Upper lobe of right lung (tissue), 1 donor: ENCODE measurements around the gene CAMKMT. TPM values are rescaled to one million over a fixed set of nuclear protein-coding genes. Genes with fewer than 3 reads are reported as not detected.

ENCODE experiments used
- ATAC-seq: fragments of 200-7000 bp; cut with Tn5 transposase; one replicate; pipeline ENCODE4 v1.9.1; 2020; ENCODE audit warnings: mild to moderate bottlenecking, moderate library complexity
- DNase-seq: peaks from one replicate; pipeline ENCODE4 v3.0.0-alpha.2; 2020
- H3K27ac ChIP-seq: fragments of 200-600 bp; one replicate; pipeline ENCODE4 v1.8.0; 2022
- H3K27me3 ChIP-seq: fragments of 200-600 bp; one replicate; pipeline ENCODE4 v1.8.0; 2022; ENCODE audit warnings: mild to moderate bottlenecking
- H3K36me3 ChIP-seq: fragments of 200-600 bp; one replicate; pipeline ENCODE4 v1.8.0; 2022
- H3K4me1 ChIP-seq: fragments of 200-600 bp; one replicate; pipeline ENCODE4 v1.8.0; 2022
- H3K4me3 ChIP-seq: fragments of 200-600 bp; one replicate; pipeline ENCODE4 v1.8.0; 2022; ENCODE audit warnings: mild to moderate bottlenecking
- H3K9me3 ChIP-seq: fragments of 200-600 bp; one replicate; pipeline ENCODE4 v1.8.0; 2022
- intact Hi-C: fragments of 100-400 bp; cut with DNase I; formaldehyde crosslinking; loops from one replicate; pipeline ENCODE4 v1.11.0; 2022
- total RNA-seq: library from RNA; stranded (reverse); fragmentation: NEBNext Ultra II Directional; extraction: Animal tissue kit (Norgen Biotek cat#: 25700); gene quantifications from one replicate; pipeline ENCODE4 v1.2.1, GENCODE V29; 2021
- TF ChIP-seq, protein P1 (sequence below): fragments of 200-600 bp; IDR thresholded peaks from one replicate; pipeline ENCODE4 v1.8.0; 2022; ENCODE audit warnings: antibody characterized with exemption
- donor health status: DM: no; HTN: yes; CAD: no; lungs with severe emphysema.

CAMKMT gene
- total RNA-seq, 1 donor from 2014 or later, result 10.5 TPM

DNA sequence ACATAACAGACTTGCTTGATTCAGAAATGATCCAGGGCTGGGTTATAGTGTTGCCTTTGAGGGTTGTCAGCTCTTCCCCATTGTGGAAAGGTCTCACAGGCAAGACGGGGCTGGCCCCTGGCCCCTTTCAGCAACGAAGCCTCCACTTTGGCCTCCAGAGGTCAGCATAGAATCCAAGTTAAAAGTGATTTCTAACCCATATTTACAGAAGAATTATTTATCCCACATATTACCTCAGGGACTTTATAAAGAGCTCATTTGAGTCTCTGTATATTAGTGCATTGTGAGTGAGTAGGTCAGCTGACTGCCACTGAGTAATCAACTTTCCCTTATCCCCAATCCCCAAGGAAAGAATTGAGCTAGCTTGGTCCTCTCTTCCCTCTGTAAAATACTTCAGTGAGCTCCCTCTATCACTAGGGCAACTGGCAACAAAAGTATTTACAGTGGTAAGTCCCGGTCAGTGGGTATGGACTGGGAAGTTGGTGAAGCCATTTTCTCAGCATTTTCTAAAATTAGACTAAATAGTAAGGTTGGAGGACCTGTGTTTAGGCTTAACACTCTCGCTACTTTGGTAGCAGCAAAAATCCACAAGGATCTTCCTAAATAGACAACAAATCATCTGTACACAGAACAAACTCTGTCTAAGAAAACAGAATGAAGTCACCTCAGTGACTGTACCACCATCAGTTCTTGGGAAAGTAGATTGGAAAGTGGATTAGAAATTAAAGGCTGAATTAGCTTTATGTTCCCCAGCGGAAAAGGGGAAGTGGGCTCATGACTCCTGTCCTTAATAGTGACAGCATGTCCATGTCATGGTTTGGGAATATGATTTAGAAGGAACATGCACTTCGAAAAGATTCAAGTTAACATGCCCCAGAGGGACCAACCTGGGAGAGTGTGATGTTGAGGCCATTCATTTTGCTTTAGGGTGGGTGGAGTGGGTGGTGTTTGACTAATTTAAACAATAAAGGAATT is 408.8 kb downstream of the CAMKMT start:
- DNase-seq, result no peak
- intact Hi-C loops, result no loop called here
- Histone ChIP-seq H3K4me3 (no peak overlapping the region), H3K9me3 (no peaks in the 10 kb centered on the region), H3K27ac (no peak overlapping the region), H3K27me3 (peaks cover 4% of the 10 kb centered on the region), H3K36me3 (no peaks in the 10 kb centered on the region), H3K4me1 (no peaks in the 10 kb centered on the region)
- ATAC-seq, result no peak
- TF ChIP-seq, protein P1, sequence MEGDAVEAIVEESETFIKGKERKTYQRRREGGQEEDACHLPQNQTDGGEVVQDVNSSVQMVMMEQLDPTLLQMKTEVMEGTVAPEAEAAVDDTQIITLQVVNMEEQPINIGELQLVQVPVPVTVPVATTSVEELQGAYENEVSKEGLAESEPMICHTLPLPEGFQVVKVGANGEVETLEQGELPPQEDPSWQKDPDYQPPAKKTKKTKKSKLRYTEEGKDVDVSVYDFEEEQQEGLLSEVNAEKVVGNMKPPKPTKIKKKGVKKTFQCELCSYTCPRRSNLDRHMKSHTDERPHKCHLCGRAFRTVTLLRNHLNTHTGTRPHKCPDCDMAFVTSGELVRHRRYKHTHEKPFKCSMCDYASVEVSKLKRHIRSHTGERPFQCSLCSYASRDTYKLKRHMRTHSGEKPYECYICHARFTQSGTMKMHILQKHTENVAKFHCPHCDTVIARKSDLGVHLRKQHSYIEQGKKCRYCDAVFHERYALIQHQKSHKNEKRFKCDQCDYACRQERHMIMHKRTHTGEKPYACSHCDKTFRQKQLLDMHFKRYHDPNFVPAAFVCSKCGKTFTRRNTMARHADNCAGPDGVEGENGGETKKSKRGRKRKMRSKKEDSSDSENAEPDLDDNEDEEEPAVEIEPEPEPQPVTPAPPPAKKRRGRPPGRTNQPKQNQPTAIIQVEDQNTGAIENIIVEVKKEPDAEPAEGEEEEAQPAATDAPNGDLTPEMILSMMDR, result no peak

DNA sequence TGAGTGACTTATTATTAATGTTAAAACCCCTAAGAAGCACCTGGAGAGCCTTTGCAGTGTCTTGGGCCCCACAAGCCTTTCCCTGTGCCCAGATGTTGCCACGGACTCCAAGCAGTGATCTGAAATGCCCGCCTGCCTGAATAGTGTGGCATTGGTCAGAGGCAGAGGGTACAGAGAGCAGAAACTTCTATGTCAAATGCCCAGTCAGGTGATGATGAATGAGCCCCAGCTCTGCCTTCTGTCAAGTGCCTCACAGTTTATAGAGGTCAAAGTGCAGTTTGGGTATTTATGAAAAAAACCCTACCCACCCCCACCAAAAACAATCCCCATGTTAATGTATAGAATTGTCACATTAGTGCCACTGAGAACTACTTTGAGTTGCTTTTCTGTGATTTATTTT is 409.8 kb downstream of the CAMKMT start:
- Histone ChIP-seq H3K9me3 (no peaks in the 10 kb centered on the region), H3K27me3 (peaks cover 4% of the 10 kb centered on the region), H3K27ac (no peak overlapping the region), H3K4me1 (no peaks in the 10 kb centered on the region), H3K36me3 (no peaks in the 10 kb centered on the region), H3K4me3 (no peak overlapping the region)
- no peak for DNase-seq
- ATAC-seq, result no peak
- TF ChIP-seq, protein P1, result no peak
- intact Hi-C loops, result no loop called here

DNA sequence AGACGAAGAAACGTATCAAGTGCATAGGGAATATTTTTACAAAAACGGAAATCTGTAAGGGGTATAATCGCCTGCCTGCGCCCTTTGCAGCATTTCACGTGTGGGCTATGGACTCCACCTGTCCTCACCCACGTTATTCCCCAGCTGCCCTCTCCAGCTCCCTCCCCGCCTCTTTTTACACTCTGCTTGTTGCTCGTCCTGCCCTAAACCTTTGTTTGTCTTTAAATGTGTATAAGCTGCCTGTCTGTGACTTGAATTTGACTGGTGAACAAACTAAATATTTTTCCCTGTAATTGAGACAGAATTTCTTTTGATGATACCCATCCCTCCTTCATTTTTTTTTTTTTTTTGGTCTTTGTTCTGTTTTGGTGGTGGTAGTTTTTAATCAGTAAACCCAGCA is 410.4 kb downstream of the CAMKMT start:
- peaks cover 4% of the 10 kb centered on the region for H3K27me3 ChIP-seq
- H3K4me1 ChIP-seq, result no peaks in the 10 kb centered on the region
- TF ChIP-seq, protein P1, result no peak
- no peaks in the 10 kb centered on the region for H3K9me3 ChIP-seq
- H3K36me3 ChIP-seq, result no peaks in the 10 kb centered on the region
- DNase-seq (no peak), ATAC-seq (no peak)
- no peak overlapping the region for H3K27ac ChIP-seq
- intact Hi-C loops, result no loop called here
- H3K4me3 ChIP-seq, result no peak overlapping the region

DNA sequence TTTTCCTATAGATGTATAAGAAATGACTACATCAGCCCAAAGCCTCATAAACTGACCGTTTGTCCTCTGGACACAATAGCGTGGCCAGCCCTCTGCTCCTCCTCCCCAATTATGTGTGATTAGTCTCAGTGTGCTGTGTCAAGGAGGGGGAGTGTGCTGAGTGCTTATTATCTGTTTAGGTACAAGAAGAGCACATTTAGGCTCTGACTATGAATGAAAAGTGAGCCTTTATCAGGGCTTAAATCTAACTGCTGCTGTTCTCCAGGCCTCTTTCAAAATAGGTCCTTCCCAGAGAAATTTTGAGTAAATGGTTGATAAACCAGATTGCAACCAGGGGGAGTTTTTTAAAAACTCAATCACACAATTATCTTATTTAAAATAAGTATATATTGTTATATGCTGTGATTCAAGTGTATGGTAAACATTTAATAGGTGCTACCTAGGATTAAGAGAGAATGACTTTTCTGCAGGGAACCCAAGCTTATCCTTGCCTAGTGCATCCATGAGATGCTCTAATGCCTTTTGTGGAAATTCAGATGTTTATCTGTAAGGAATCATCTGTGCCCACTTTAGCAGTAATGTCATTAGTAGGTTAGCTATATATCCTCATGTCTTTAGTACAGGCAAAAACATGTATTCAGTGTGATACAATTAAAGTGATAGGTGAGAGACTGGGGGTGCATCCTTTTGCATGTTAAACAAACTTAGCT is 411.1 kb downstream of the CAMKMT start:
- Histone ChIP-seq H3K4me3 (no peak overlapping the region), H3K9me3 (no peaks in the 10 kb centered on the region), H3K36me3 (no peaks in the 10 kb centered on the region), H3K27me3 (peaks cover 3% of the 10 kb centered on the region), H3K4me1 (no peaks in the 10 kb centered on the region), H3K27ac (no peak overlapping the region)
- TF ChIP-seq, protein P1, result no peak
- intact Hi-C loops, result no loop called here
- DNase-seq (no peak), ATAC-seq (no peak)

DNA sequence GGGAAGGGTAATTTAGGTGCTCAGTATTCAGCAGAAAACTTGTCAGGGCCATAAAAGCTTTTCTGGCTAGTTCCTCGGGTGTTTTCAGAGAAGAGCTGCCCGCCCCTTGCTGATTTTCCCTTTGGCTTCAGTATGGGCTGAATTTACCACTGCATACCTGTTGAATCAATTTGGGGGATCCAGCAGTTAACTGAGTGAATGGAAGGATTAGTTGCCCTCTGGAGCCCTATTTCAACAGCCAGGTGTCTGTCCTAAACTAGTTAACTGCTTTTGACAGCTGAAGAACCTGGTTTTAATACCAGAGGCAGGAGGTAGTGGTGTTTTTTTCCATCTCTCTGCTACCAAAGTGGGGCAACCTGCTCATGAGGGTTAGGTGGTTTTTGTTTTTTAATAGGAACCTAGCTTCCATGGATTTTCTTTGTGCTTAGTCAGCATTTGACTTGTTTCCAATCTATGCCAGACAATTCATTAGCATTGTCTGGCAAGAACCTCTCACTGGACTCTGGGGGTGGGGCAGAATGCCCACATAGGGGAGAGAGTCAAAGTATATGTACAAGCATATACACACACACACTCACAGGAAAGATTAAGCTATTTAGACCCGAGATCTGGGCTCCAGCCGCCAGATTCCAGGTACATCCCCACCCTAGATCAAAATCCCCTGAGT is 413.2 kb downstream of the CAMKMT start:
- intact Hi-C loops, result no loop called here
- no peak for DNase-seq
- no peak overlapping the region for H3K4me3 ChIP-seq
- H3K36me3 ChIP-seq, result no peaks in the 10 kb centered on the region
- ATAC-seq, result no peak
- H3K4me1 ChIP-seq, result no peaks in the 10 kb centered on the region
- H3K27ac ChIP-seq, result no peak overlapping the region
- H3K9me3 ChIP-seq, result no peaks in the 10 kb centered on the region
- TF ChIP-seq, protein P1, result no peak
- H3K27me3 ChIP-seq, result no peaks in the 10 kb centered on the region
